ENCODE data around the gene CLOCK.

The CLOCK gene

DNA sequence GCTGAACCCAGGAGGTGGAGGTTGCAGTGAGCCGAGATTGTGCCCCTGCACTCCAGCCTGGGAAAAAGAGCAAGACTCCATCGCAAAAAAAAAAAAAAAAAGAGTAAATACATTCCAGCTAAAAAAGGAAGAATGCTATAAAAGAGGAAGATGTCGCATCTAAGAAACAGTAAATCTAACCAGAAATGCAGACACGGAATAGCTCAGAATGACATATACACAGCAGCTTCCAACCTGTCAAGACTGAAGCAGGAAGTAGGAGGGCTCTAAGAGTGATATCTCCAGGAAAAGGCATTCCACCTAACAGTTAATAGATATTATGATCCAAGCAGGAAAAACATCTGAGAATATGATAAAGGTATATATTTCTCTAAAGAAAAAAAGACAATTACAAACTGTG lies 16.0 kb downstream of the CLOCK start:
- ChIA-PET POLR2A (no interaction called here), CTCF (interaction anchor here (1.3 kb wide), 1 partner anchor 25 kb away, joined by 3 read pairs; no protein-coding TSS in a partner anchor)
- DNase-seq (ENCODE audit: extremely low spot score): no peak
- TF ChIP-seq, protein P1, sequence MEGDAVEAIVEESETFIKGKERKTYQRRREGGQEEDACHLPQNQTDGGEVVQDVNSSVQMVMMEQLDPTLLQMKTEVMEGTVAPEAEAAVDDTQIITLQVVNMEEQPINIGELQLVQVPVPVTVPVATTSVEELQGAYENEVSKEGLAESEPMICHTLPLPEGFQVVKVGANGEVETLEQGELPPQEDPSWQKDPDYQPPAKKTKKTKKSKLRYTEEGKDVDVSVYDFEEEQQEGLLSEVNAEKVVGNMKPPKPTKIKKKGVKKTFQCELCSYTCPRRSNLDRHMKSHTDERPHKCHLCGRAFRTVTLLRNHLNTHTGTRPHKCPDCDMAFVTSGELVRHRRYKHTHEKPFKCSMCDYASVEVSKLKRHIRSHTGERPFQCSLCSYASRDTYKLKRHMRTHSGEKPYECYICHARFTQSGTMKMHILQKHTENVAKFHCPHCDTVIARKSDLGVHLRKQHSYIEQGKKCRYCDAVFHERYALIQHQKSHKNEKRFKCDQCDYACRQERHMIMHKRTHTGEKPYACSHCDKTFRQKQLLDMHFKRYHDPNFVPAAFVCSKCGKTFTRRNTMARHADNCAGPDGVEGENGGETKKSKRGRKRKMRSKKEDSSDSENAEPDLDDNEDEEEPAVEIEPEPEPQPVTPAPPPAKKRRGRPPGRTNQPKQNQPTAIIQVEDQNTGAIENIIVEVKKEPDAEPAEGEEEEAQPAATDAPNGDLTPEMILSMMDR (IDR thresholded peaks at IDR 0.05; ENCODE audit: control extremely low read depth, extremely low read depth, low read depth, missing control alignments): no peak

DNA sequence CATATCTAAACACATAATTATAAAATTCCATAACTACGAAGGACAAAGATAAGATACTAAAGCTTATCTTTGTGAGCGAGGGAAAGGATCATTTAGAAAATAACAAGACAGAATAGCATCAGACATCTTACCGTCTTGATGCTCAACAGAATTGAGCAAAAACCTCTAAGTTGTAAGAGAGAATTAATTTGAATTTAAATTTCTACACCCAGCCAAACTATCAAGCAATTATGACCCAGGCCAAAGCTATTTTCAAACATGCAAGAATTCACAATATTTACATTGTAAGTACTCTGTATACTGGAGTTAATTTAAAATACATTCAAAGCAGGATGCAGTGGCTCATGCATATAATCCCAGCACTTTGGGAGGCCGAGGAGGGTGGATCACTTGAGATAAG lies 16.5 kb downstream of the CLOCK start:
- DNase-seq (ENCODE audit: extremely low spot score): no peak
- TF ChIP-seq, protein P1 (IDR thresholded peaks at IDR 0.05; ENCODE audit: control extremely low read depth, extremely low read depth, low read depth, missing control alignments): no peak
- ChIA-PET CTCF (interaction anchor here (1.3 kb wide), 1 partner anchor 24 kb away, joined by 3 read pairs; no protein-coding TSS in a partner anchor), POLR2A (no interaction called here)

DNA sequence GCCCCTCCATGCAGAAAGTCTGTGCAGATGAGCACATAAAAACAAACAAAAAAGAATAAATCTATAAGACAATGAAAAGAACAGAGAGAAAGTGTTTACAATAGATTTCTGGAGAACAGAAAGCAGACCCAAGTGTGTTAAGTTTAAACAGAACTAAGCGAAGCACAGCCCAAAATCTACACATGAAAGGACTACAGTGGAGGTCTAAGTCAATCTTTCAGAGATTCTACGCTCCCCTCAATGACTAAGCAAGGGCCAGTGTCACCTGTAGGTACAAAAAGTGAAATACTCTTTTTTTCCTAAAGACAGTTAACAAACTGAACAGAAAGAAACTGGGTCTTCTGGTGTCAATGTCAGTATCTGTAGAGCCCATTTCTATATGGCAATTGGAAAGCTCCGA lies 18.2 kb downstream of the CLOCK start:
- DNase-seq (ENCODE audit: extremely low spot score): no peak
- TF ChIP-seq, protein P1 (IDR thresholded peaks at IDR 0.05; ENCODE audit: control extremely low read depth, extremely low read depth, low read depth, missing control alignments): no peak
- POLR2A ChIA-PET: no interaction called here
- CTCF ChIA-PET: interaction anchor here (0.8 to 1.4 kb wide), 2 partner anchors 36 to 47 kb away, joined by 3 read pairs; no protein-coding TSS in a partner anchor

DNA sequence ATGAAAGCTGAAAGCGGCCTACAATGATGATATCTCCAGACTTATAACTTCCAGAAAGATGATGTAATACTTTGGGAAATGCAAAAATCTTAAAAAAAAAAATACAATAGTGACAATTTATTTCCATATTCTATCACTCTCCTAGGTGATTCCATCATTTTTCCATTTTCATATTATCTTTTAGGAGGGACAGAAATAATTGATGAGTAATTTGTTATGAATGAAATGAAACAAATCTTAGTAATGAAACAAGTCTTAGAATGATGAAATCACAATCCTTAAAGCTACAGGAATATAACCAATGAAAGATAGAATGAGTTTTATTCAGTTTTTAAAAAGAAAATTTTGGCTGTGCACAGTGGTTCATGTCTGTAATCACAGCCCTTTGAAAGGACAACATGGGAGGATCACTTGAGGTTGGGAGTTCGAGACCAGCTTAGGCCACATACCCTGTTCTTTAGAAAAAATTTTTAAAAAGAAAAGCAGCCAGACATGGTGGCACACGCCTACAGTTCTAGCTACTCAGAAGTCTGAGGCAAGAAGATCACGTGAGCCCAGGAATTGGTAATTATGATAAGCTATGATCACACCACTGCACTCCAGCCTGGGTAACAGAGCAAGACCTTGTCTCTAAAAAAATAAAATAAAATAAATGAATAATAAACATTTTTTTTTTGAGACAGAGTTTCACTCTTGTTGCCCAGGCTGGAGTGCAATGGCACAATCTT lies 21.7 kb downstream of the CLOCK start:
- TF ChIP-seq, protein P1 (IDR thresholded peaks at IDR 0.05; ENCODE audit: control extremely low read depth, extremely low read depth, low read depth, missing control alignments): no peak
- POLR2A ChIA-PET: no interaction called here

DNA sequence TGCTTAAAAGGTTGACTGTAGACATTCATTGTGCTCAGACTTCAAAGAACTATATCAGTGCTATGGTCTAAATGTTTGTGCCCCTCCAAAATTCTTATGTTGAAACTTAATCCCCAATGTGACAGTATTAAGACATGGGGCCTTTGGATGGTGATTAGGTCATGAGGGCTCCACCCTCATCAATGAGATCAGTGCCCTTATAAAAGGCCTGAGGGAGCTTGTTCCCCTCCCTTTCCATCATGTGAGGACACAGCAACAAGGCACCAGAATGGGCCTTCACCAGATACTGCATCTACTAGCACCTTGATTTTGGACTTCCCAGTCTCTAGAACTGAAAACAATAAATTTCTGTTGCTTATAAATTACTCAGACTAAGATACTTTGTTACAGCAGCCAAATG lies 28.3 kb downstream of the CLOCK start:
- TF ChIP-seq, protein P1 (IDR thresholded peaks at IDR 0.05; ENCODE audit: control extremely low read depth, extremely low read depth, low read depth, missing control alignments): no peak
- ChIA-PET POLR2A (no interaction called here), CTCF (interaction anchor here (1.1 to 1.6 kb wide), 3 partner anchors 9 to 27 kb away, joined by 3 to 5 read pairs (median 4); no protein-coding TSS in a partner anchor)
- no peak for DNase-seq (ENCODE audit: extremely low spot score)

More for the DNA sequence above, 21.7 kb downstream of the CLOCK start:
- CTCF ChIA-PET: interaction anchor here (0.9 kb wide), 1 partner anchor 21 kb away, joined by 3 read pairs; no protein-coding TSS in a partner anchor
- no peak for DNase-seq (ENCODE audit: extremely low spot score)

DNA sequence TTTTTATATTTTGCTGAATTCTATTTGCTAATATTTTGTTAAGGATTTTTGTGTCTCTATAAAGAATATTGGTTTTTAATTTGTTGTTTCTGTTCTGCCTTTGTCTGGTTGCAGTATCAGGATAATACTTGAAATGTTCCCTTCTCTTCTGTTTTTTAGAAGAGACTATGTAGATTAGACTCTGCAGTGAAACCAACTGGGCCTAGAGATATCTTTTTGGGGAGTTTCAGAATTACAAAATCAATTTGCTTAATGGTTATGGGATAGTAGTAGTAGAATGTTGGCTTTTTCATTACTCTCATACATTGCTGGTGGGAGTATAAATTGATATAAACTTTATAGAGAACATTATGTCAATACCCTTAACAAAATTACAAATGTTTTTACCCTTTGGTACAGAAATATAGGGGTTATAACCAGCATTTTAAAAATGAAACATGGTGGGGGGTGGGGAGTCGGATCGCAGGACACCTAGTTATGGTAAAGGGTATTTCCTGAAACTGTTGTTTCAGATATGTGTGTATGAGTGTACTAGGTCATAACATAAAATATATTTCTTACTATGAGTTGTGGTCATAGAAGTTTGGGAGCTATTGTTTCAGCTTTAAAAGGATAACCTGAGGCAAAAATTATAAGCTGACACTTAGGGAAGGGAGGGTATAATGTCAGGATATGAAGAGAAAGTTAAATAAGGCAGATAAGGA lies 29.0 kb downstream of the CLOCK start:
- TF ChIP-seq, protein P1 (IDR thresholded peaks at IDR 0.05; ENCODE audit: control extremely low read depth, extremely low read depth, low read depth, missing control alignments): no peak

More for the DNA sequence above, 29.0 kb downstream of the CLOCK start:
- CTCF ChIA-PET: interaction anchor here (1.1 to 1.6 kb wide), 3 partner anchors 8 to 28 kb away, joined by 3 to 5 read pairs (median 4); no protein-coding TSS in a partner anchor
- peak; percentile 30 for DNase-seq (ENCODE audit: extremely low spot score)
- POLR2A ChIA-PET: no interaction called here
